GM04503 (cell line): ENCODE results near the gene MED9.
"Not testable (repeated sequence)": the region's sequence is repeated elsewhere in the genome, so short reads cannot be mapped to it uniquely, and the experiment has no call there.

Source experiments
- DNase-seq: peaks from one replicate; pipeline ENCODE4 v3.0.0-alpha.2; 2012; ENCODE audit warnings: low read depth

Gene MED9, protein sequence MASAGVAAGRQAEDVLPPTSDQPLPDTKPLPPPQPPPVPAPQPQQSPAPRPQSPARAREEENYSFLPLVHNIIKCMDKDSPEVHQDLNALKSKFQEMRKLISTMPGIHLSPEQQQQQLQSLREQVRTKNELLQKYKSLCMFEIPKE

DNA sequence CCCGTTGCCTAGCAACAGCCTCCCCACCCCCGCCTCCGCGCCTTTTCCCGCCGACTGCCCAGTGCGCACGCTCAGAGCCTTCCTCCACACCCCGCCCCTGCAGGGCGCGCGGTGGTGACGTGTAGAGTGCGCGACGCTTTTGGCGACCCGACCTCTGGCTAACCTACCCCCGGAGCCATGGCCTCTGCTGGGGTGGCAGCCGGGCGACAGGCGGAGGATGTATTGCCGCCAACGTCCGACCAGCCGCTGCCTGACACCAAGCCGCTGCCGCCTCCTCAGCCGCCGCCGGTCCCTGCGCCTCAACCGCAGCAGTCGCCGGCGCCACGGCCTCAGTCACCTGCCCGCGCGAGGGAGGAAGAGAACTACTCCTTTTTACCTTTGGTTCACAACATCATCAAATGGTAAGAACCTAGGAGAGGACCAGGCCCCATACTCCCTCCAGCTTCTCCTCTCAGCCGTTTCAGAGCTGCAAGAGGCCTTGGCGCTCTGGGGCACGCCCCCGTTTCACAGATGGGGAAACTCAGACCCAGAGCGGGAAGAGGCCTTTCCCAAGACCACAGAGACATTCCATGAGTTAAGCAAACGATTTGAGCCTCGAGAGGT lies at the start of gene MED9:
TSS of gene MED9 (plus strand) at position 136 of the 603 bp plus-strand sequence. CDS start at position 178, 42 bp downstream.
- DNase-seq: no peak

DNA sequence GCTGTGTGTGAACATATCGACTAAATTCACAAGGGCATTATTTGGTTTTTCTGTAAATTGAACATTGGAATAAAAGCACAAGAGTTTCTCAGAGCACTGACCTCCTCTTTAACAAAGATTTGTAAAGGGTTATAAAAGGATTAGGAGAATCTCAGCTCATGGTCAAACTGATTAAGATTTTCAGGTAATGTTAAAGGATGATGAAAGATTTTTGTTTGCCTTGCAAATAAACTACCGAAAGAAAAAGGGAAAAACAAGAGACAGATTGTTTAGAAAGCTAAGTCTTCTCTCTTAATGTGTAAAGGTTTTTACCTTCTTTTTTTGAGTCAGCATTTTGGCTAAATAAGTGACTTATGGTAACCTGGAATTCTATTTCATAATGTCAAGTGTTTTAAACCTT lies 47.6 kb upstream of the MED9 start:
- no peak for DNase-seq

DNA sequence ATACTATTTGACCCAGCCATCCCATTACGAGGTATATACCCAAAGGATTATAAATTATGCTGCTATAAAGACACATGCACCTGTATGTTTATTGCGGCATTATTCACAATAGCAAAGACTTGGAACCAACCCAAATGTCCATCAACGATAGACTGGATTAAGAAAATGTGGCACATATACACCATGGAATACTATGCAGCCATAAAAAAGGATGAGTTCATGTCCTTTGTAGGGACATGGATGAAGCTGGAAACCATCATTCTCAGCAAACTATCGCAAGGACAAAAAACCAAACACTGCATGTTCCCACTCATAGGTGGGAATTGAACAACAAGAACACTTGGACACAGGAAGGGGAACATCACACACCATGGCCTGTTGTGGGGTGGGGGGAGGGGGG lies 45.9 kb upstream of the MED9 start:
- not testable (repeated sequence) for DNase-seq

DNA sequence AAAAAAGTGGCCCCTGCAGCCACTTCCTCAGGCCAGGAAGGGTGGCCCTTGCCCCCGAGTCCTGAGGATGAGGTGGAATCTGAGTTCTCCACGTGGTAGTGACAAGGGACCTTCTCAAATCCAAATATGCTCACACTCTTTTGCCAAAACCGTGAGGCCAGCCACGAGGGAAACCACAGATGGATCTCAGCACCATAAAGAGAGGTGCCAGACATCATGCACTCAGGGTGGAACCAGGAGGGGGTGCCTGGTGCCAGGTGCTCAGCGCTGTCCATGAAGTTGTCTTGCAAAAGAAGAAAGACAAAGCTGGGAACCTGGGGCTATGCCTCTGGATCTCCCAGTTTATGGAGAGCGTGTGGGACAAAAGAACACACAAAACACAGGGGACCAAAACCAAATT lies 45.2 kb upstream of the MED9 start:
- no peak for DNase-seq

DNA sequence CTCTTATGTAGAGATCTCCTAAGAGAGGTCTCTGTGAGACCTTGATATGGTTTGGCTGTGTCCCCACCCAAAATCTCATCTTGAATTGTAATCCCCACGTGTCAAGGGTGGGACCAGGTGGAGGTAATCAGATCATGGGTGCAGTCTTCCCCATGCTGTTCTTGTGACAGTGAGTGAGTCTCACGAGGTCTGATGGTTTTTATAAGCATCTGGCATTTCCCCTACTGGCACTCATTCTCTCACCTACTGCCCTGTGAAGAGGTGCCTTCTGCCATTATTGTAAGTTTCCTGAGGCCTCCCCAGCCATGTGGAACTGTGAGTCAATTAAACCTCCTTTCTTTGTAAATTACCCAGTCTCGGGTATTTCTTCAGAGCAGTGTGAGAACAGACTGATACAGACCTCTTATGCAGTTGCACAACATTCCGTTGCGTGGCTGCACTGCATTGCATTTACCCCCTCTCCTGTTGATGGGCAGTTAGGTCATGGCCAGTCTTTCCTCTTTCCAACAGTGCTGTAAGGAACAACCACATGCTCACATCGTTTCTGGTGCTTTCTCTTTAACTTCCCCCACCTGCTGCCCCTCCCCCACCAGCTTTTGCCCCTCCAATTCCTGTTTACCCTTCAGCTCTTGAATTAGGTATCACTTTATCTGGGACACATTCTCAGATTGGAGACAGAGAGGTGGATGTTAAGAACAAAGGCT lies 43.6 kb upstream of the MED9 start:
- no peak for DNase-seq

DNA sequence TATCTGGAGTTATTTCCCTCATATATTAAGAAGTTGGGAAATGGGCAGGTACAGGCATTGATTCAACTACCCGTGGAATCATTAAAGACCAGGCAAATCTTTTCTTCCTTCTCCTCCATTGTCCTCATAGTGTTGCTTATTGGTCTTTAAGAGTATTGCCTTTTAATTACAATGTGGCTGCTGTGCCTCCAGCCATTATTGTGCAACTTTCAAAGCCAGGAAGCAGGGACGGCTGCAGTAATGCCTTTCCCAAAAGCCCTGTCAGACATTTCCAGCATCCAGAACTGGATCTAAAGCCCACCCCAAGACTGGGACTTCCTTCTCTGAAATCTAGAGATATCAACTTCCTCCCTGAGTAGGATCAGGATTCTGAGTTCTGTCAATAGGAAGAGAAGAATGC lies 42.3 kb upstream of the MED9 start:
- DNase-seq: no peak

DNA sequence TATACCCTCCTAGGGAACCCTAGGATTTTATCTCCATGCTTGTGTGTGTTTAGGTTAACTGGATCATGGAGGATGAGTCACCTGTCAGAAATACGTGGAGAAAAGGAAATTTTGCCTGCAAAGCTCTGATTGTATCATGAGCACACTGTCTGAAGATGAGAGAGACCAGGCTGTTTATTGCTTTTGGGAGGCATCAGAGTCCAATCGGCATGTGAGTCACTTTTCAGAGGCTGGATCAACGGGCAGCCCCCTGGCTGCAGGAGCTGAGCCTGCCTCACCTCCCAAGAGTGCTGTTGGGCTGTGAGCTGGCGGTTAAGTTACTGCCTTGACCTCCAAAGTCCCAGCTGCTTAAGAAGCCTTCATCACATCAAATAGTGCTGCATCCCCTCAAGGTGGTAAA lies 41.5 kb upstream of the MED9 start:
- DNase-seq: peak; percentile 81

DNA sequence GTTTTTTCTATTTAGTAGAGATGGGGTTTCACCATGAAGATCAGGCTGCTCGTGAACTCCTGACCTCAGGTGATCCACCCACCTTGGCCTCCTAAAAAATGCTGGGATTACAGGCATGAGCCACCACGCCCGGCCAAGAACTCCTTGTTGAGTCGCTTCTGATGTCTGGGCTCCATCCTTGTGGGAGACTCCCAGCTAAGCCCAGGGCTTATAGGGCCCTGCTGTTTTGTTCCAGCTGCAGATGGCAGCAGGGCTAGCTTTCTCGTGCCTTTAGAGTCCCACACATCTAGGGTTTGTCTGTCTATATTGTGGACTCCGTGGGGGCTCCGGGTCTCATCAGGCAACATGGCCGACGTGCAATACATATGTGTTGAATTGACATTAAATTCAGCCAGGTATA lies 39.3 kb upstream of the MED9 start:
- no peak for DNase-seq

DNA sequence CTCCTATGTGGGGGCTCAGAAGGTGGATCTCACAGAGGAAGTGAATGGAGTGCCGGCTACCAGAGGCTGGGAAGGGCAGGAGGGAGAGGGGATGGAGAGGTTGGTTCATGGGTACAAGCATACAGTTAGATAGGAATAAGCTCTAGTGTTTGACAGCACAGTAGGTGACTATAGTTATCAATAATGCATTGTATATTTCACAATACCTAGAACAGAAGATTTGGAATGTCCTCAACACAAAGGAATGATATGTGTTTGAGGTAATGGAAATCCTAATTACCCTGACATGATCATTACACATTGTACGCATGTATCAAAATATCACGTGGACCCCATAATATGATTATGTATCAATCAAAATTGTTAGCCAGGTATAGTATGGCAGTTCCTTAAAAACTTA lies 38.9 kb upstream of the MED9 start:
- no peak for DNase-seq

DNA sequence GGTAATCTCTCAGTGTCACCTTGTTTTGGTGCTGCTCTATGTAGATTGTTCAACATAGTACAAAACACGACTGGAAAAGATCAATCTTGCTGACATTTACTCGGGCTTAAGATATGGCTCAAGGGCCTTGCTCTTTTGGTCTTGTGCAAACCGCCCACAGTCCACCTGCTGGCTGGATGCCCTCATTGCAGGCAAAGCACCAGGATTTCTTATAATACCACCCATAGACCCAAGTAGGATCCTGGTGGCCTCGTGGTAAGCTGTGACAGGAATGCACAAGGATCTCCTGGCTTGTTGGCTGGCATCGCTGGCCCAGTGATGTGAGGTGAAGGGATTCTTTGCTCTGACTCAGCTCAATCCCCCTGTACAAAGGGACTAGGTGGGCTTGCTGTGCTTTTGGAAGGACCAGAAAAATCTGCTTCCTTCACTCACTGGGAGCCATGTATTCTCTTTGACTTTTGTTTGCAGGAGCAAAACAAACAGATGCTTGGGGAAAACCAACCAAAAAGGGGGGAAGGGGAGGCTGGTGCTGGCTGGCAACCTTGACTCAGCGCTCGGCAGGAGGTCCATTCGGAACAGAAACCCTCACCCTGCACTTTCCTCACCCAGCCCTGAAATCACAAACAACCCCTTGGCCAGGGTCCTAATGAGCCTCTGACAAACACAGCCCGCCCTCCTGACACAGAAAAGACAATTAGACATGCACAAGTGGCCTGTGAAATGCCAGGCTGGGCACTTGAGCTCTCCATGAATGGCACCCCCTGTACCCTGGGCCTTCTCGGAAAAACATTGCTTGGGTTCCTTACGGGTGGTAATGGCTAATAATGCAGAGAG lies 36.6 kb upstream of the MED9 start:
- DNase-seq: no peak

DNA sequence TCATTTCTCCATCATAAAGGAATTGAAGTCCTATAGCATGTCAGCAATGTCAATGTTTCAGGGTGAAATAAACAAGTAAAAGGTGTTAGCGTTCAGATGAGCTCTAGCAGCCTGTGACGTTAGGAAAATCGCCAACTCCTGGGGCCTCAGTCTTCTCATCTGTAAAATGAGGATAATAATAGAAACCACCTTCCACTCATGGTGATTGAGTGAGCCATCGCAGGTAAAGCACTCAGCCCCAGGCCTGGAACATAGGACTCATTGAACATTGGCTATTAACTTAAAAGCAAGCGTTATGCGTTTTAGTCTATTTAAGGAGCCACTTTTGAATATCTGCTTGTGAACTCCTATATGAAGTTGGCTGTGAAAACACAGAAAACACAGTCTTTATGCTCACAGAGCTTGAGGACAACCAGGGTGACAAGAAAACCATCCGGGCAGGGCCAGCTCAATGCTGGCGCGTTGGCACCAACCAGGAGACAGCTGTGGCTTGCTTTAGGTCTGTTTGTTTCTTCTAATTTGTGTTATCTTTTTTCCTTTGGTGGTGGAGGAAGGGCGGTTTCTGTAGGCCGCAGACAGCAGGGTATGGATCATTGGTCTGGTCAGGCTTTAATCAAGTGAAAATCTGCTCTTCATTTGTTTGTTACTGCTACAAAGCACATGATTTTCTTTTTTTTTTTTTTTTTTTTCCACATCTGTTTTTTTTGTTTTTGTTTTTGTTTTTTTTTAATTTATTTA lies 35.7 kb upstream of the MED9 start:
- DNase-seq: no peak

DNA sequence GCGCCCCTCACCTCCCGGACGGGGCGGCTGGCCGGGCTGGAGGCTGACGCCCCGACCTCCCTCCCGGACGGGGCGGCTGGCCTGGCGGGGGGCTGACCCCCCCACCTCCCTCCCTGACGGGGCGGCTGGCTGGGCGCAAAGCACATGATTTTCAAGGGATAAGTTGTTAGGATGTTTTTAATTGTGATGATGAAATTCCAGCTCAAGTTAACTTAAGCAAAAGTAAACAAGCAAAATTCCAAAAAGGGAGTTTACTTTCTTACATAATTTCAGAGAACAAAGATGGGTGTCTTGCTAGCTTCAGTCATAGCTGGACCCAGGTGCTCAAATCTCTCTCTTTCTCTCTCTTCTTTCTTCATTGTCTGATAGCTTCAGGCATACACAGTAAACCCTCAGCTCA lies 33.6 kb upstream of the MED9 start:
- DNase-seq: no peak

DNA sequence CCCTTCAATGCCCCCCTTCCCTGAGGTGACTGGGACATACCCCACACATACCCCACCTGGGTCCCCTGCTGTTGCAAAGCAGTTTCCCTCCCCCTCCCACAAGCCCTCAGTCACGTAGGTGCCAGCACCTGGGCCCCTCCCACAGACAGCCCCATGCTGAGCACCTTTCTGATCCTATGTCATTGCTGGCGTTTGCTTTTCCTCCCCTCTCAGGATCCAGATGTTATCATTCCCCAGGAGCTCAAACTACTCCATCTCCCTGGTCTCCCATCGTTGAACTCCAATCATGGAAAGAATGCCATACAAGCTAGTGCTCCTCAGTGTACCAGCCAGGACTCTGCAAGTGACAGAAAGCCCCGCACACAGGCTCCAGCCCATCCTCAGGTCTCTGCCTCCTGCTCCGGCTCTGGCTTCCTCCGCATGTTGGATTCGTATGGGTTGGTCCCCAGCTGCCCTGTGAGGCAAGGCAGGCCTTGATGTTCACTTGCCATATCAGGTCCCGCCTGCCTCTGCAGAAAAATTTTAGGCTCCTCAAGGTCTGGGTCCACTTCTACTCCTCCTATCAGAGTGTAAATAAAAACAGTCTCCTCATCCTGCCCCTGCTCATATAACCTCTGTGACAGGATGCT lies 31.4 kb upstream of the MED9 start:
- DNase-seq: no peak

DNA sequence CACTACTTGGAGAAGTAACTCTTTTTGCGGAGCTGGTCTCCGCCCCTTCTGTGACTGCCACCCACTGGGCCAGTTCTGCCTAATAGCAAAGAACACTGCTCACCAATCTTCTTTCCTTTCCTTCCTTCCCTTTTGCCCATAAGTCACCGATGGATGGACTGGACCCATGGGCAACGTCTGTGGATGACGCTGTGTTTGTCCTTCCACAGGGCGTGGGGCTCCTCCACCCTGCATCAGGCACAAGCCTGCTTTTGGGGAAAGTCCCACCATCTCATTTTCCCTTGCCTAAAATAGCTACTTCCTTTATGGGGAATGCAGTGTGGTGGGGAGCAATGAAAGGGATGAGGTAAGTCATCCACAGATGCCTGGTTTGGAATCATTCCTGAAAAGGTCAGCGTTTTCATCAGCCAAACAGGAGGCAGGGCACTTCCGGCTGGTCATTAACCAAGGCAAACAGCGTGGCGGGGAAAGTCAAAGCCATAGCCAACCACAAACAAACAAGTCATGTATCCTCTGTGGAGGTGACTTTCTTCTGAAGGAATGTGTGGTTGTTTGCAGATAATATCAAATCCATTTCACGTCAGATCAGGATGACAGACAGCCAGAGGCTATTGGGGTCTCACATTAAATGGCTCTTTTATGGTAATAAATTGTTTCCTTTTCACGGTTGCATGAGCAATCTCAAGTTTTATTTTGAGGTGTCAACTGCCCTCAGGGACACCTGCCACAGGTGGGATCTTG lies 30.7 kb upstream of the MED9 start:
- DNase-seq: peak; percentile 90

DNA sequence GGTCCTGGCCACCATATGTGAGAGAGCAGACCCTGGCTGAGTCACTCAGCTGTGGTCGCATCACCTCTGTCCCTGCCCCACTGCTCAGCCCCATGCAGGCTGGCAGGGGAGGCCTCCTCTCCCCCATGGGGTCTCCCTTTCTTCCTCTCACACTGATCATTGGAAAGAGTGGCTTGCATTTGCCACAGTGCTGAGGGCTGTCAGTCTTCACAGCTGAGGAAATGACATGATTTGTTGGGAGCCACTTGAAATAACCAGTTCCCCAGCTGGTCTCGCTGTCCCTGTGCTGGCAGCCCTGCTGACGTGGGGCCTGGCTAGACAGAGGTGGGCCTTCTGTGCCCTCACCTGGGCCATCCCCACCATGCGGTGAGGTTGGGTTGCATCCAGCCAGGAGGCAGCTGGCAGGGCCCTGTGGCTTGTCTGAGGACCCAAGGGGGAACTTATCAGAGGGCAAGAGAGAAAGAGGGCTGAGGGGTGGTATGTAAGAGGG lies 30.1 kb upstream of the MED9 start:
- no peak for DNase-seq

DNA sequence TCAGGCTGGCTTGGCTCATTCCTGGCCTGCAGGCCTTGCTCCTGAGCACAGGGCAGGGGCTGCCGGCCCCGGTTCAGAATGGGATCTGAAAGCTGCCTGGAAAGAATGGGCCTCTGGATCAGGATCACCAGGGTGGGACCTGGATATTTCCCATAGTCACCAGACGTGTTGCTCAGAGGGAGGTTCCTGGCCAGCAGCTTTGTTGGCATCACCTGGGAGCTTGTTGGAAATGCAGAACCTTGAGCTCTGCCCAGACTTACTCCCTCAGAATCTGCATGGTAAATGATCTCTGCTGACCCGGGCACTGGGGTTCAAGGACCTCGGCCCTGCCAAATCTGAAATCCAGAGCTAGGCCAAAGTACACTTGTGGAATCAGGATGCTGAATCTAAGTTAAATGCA lies 29.5 kb upstream of the MED9 start:
- DNase-seq: no peak

DNA sequence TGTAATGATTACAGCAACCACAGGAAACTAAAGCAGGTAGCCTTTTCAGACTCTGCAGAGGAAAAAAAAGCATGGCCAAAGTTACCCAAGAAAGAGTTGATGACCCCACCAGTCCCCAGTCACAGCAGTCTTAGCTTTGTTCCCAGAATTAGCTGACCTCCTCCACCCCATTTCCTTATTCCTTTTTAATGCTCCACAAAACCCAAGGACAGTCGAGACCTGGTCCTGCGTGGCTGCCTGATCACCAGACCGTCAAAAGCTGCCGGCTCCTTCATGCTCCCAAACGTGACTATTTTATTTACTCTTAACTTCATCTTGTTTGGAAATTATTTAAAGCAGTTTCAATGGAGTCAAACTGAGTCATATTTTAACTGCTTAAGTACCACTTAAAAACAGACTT lies 28.7 kb upstream of the MED9 start:
- no peak for DNase-seq

DNA sequence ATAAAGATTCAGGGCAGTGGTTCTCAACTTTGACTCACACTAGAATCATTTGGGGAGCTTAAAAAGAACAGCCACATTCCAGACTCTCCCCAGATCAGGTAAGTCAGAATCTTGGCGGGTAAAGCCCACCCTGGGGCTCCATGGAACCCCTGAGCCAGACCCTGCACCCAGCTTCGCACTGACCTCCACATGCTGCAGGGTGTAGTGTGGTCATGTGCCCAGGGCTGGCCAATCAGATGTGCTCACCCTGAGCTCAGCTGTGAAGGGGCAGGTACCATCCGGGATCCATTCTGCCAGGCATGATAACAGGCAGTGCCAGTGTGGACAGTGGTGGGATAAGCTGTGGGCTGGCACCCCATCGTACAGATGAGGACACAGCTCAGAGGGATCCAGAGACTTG lies 28.1 kb upstream of the MED9 start:
- no peak for DNase-seq

DNA sequence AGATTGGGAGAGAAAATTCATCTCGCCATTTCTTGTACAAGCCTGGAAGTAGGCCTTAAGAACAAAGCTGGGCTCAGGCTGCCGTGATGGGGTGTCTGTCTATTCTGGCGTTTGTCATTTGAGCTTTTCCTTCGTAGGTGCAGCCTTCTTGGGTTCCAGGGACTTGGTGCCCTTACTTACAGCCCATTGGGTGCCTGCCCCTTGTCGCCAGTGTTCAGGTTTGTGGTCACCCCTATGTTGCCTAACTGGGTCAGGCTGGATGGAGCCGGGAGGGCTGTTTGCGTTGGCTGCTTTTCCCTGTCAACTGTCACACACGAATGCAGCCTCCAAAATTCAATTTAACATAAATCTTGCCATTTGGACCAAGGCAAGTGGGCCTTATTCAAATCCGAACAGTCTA lies 23.7 kb upstream of the MED9 start:
- no peak for DNase-seq

DNA sequence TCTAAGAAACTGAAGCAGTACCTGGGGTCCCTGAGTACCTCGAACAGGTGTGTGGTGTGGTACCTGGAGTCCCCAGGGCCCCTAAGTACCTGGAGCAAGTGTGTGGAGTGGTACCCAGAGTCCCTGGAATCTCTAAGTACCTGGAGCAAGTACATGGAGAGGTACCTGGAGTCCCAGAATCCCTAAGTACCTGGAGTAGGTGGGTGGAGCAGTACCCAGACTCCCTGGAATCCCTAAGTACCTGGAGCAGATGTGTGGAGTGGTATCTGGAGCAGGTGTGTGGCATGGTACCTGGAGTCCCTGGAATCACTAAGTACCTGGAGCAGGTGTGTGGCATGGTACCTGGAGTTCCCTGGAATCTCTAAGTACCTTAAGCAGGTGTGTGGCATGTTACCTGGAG lies 22.5 kb upstream of the MED9 start:
- no peak for DNase-seq

DNA sequence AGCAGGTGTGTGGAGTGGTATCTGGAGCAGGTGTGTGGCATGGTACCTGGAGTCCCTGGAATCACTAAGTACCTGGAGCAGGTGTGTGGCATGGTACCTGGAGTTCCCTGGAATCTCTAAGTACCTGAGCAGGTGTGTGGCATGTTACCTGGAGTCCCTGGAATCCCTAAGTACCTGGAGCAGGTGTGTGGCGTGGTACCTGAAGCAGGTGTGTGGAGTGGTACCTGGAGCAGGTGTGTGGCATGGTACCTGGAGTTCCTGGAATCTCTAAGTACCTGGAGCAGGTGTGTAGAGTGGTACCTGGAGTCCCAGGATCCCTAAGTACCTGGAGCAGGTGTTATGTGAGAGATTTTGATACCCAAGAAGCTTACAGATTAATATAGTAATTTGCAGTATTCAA lies 22.1 kb upstream of the MED9 start:
- not testable (repeated sequence) for DNase-seq
